ENCODE results near the gene CD9. TPM values are rescaled to one million over a fixed set of nuclear protein-coding genes. Genes with fewer than 3 reads are reported as not detected.
A peak's percentile ranks its signal among the peaks of the same experiment; 100 is the strongest.
"Not testable (repeated sequence)": the region's sequence is repeated elsewhere in the genome, so short reads cannot be mapped to it uniquely, and the experiment has no call there.

Gene CD9
- total RNA-seq: 241 and 248 TPM in 2 replicates

- TF ChIP-seq CTCF (IDR thresholded peaks at IDR 0.05; ENCODE audit: insufficient read depth, low read length, poor library complexity, severe bottlenecking): no peak
- H3K36me3 ChIP-seq (ENCODE audit: control insufficient read depth, insufficient read depth, low read length): no peaks in the 10 kb centered on the region
- no peaks in the 10 kb centered on the region for H3K27me3 ChIP-seq (ENCODE audit: control insufficient read depth, insufficient read depth, low read length)
- no peak for DNase-seq (ENCODE audit: low read depth)
- peak within 1 kb of the TSS; percentile 92 for H3K4me3 ChIP-seq (ENCODE audit: low read depth, low read length)
These were observed at the start of gene CD9 for GRCh38 chr12:6200256-6201212. Gene CD9 (plus strand): TSS chr12:6200400. CDS start chr12:6200500, 100 bp downstream.

GRCh38 chr12:6154730-6155459 is 45.3 kb upstream of the CD9 start:
- no peak for TF ChIP-seq CTCF (IDR thresholded peaks at IDR 0.05; ENCODE audit: insufficient read depth, low read length, poor library complexity, severe bottlenecking)
- Histone ChIP-seq H3K36me3 (ENCODE audit: control insufficient read depth, insufficient read depth, low read length) (no peaks in the 10 kb centered on the region), H3K4me3 (ENCODE audit: low read depth, low read length) (no peak overlapping the region), H3K27me3 (ENCODE audit: control insufficient read depth, insufficient read depth, low read length) (no peaks in the 10 kb centered on the region)
- DNase-seq (ENCODE audit: low read depth): no peak

- Histone ChIP-seq H3K36me3 (ENCODE audit: control insufficient read depth, insufficient read depth, low read length) (no peaks in the 10 kb centered on the region), H3K27me3 (ENCODE audit: control insufficient read depth, insufficient read depth, low read length) (no peaks in the 10 kb centered on the region), H3K4me3 (ENCODE audit: low read depth, low read length) (no peak overlapping the region)
- no peak for TF ChIP-seq CTCF (IDR thresholded peaks at IDR 0.05; ENCODE audit: insufficient read depth, low read length, poor library complexity, severe bottlenecking)
- no peak for DNase-seq (ENCODE audit: low read depth)
These were observed 42.7 kb upstream of the CD9 start for GRCh38 chr12:6157482-6157881.

- Histone ChIP-seq H3K4me3 (ENCODE audit: low read depth, low read length) (no peak overlapping the region), H3K27me3 (ENCODE audit: control insufficient read depth, insufficient read depth, low read length) (no peaks in the 10 kb centered on the region), H3K36me3 (ENCODE audit: control insufficient read depth, insufficient read depth, low read length) (no peaks in the 10 kb centered on the region)
- no peak for TF ChIP-seq CTCF (IDR thresholded peaks at IDR 0.05; ENCODE audit: insufficient read depth, low read length, poor library complexity, severe bottlenecking)
- no peak for DNase-seq (ENCODE audit: low read depth)
These were observed 41.9 kb upstream of the CD9 start for GRCh38 chr12:6158255-6158654.

- TF ChIP-seq CTCF (IDR thresholded peaks at IDR 0.05; ENCODE audit: insufficient read depth, low read length, poor library complexity, severe bottlenecking): no peak
These were observed 41.5 kb upstream of the CD9 start for GRCh38 chr12:6158749-6159148.

GRCh38 chr12:6159166-6160011 is 40.8 kb upstream of the CD9 start:
- not testable (repeated sequence) for DNase-seq (ENCODE audit: low read depth); H3K36me3 ChIP-seq (ENCODE audit: control insufficient read depth, insufficient read depth, low read length); H3K4me3 ChIP-seq (ENCODE audit: low read depth, low read length); H3K27me3 ChIP-seq (ENCODE audit: control insufficient read depth, insufficient read depth, low read length)

More at GRCh38 chr12:6158749-6159148, 41.5 kb upstream of the CD9 start:
- no peaks in the 10 kb centered on the region for H3K36me3 ChIP-seq (ENCODE audit: control insufficient read depth, insufficient read depth, low read length)
- DNase-seq (ENCODE audit: low read depth): no peak
- H3K4me3 ChIP-seq (ENCODE audit: low read depth, low read length): no peak overlapping the region
- H3K27me3 ChIP-seq (ENCODE audit: control insufficient read depth, insufficient read depth, low read length): no peaks in the 10 kb centered on the region

- not testable (repeated sequence) for H3K4me3 ChIP-seq (ENCODE audit: low read depth, low read length); H3K36me3 ChIP-seq (ENCODE audit: control insufficient read depth, insufficient read depth, low read length); DNase-seq (ENCODE audit: low read depth); H3K27me3 ChIP-seq (ENCODE audit: control insufficient read depth, insufficient read depth, low read length)
These were observed 40.1 kb upstream of the CD9 start for GRCh38 chr12:6160049-6160649.
